H1 (cell line): Measurements from ENCODE around the gene CHD1L. TPM values are rescaled to one million over a fixed set of nuclear protein-coding genes. Genes with fewer than 3 reads are reported as not detected.

Source experiments
- CTCF ChIA-PET: fragments of 300-600 bp; sonication (Branson Sonifier 250); formaldehyde crosslinking; loops from one replicate; lab custom pipeline; 2021; ENCODE audit not compliant: partially characterized antibody; lab: Charles Lee
- POLR2A ChIA-PET: fragments of 300-600 bp; sonication (Branson Sonifier 250); formaldehyde crosslinking; loops from one replicate; lab custom pipeline; 2021; ENCODE audit warnings: inconsistent platforms; ENCODE audit not compliant: partially characterized antibody; lab: Charles Lee
- DNase-seq, 2 experiments: peaks; one replicate each; pipeline versions ENCODE4 v3.0.0 to v3.0.0-alpha.2; 2010 to 2022; ENCODE audit warnings: low spot score in 2 of 2, low read depth in 1 of 2, mixed read lengths in 1 of 2
- FAIRE-seq: peaks from 2 replicates; lab custom pipeline; 2011; peaks lifted over from hg19 to GRCh38; lab: Jason Lieb, UNC
- H2AFZ ChIP-seq: 2 replicates; pipeline ENCODE4 v1.8.1; 2012; ENCODE audit warnings: low read length, inconsistent platforms
- H2AK5ac ChIP-seq: 2 replicates; pipeline ENCODE4 v1.6.1; 2013; ENCODE audit warnings: low read depth, low read length
- H2BK120ac ChIP-seq: replicated peaks from 2 replicates; pipeline ENCODE3; 2013; ENCODE audit warnings: low read depth, low read length, inconsistent platforms
- H2BK12ac ChIP-seq: 2 replicates; pipeline ENCODE4 v1.6.1; 2013; ENCODE audit warnings: low read depth, low read length
- H2BK15ac ChIP-seq: 2 replicates; pipeline ENCODE4 v1.6.1; 2013; ENCODE audit warnings: low read length
- H2BK20ac ChIP-seq: 2 replicates; pipeline ENCODE4 v1.6.1; 2013; ENCODE audit warnings: low read length
- H2BK5ac ChIP-seq: 2 replicates; pipeline ENCODE4 v1.6.1; 2013; ENCODE audit warnings: low read depth, low read length
- H3K14ac ChIP-seq: 2 replicates; pipeline ENCODE4 v1.6.1; 2013; ENCODE audit warnings: inconsistent platforms; ENCODE audit not compliant: insufficient read length
- H3K18ac ChIP-seq: 2 replicates; pipeline ENCODE4 v1.6.1; 2013; ENCODE audit warnings: low read length; ENCODE audit errors: extremely low read depth
- H3K23ac ChIP-seq: 2 replicates; pipeline ENCODE4 v1.6.1; 2013; ENCODE audit warnings: inconsistent platforms; ENCODE audit not compliant: insufficient read length
- H3K23me2 ChIP-seq: 2 replicates; pipeline ENCODE4 v1.6.1; 2013; ENCODE audit warnings: low read depth, low read length
- H3K27ac ChIP-seq: 2 replicates; pipeline ENCODE4 v1.6.1; 2011; ENCODE audit warnings: low read depth, low read length, inconsistent platforms
- H3K27me3 ChIP-seq, 4 experiments: replicated peaks in 1 of 4; 1 replicate in 1 of 4; 2 replicates in 3 of 4; pipeline versions ENCODE4 v1.6.1 to v1.8.1; 2011 to 2013; ENCODE audit warnings: low read length in 3 of 4, mild to moderate bottlenecking in 3 of 4, inconsistent platforms in 2 of 4, mixed read lengths in 2 of 4, moderate library complexity in 1 of 4; ENCODE audit not compliant: control insufficient read depth in 3 of 4, insufficient read depth in 3 of 4; ENCODE audit errors: extremely low read depth in 1 of 4
- H3K36me3 ChIP-seq, 4 experiments: 2 replicates each; pipeline versions ENCODE4 v1.6.1 to v1.8.1; 2011 to 2013; ENCODE audit warnings: mild to moderate bottlenecking in 4 of 4, low read length in 3 of 4, moderate library complexity in 2 of 4, control low read depth in 1 of 4, inconsistent platforms in 1 of 4; ENCODE audit not compliant: insufficient read depth in 4 of 4, control insufficient read depth in 2 of 4
- H3K4ac ChIP-seq: replicated peaks from 2 replicates; pipeline ENCODE3; 2013; ENCODE audit warnings: low read length, low read depth, mixed read lengths, inconsistent platforms; ENCODE audit not compliant: insufficient read length
- H3K4me1 ChIP-seq, 4 experiments: replicated peaks in 1 of 4; 1 replicate in 1 of 4; 2 replicates in 3 of 4; pipeline versions ENCODE4 v1.6.1 to v1.8.1; 2011 to 2013; ENCODE audit warnings: low read length in 3 of 4, inconsistent platforms in 2 of 4, mixed read lengths in 1 of 4; ENCODE audit not compliant: insufficient read depth in 4 of 4, control insufficient read depth in 3 of 4
- H3K4me2 ChIP-seq, 2 experiments: 2 replicates each; pipeline versions ENCODE4 v1.6.1 to v1.8.1; 2011 to 2013; ENCODE audit warnings: low read depth in 2 of 2, low read length in 2 of 2, control low read depth in 1 of 2, inconsistent platforms in 1 of 2, mild to moderate bottlenecking in 1 of 2; ENCODE audit not compliant: insufficient read depth in 1 of 2
- H3K4me3 ChIP-seq, 4 experiments: fragments of 200-600, 300-600 bp in 1 of 4; sonication (generic), shearing (Covaris generic), sonication (Bioruptor Twin) in 1 of 4; 2 replicates each; pipeline versions ENCODE4 v1.5.1 to v1.8.1; 2011 to 2016; ENCODE audit warnings: low read length in 4 of 4, low read depth in 3 of 4, control low read depth in 2 of 4, inconsistent platforms in 2 of 4, mild to moderate bottlenecking in 2 of 4, mixed read lengths in 1 of 4, moderate library complexity in 1 of 4; ENCODE audit not compliant: insufficient read depth in 2 of 4; ENCODE audit errors: extremely low read depth in 1 of 4
- H3K56ac ChIP-seq: replicated peaks from 2 replicates; pipeline ENCODE3; 2013; ENCODE audit warnings: low read depth, mild to moderate bottlenecking, mixed read lengths, low read length, inconsistent platforms; ENCODE audit not compliant: insufficient read length
- H3K79me1 ChIP-seq: 2 replicates; pipeline ENCODE4 v1.6.1; 2013; ENCODE audit warnings: low read depth, low read length, control low read depth
- H3K79me2 ChIP-seq, 2 experiments: 2 replicates each; pipeline versions ENCODE4 v1.6.1 to v1.8.1; 2012 to 2013; ENCODE audit warnings: low read length in 2 of 2, mild to moderate bottlenecking in 2 of 2, inconsistent platforms in 1 of 2; ENCODE audit not compliant: insufficient read depth in 2 of 2, control insufficient read depth in 1 of 2
- H3K9ac ChIP-seq, 4 experiments: replicated peaks in 1 of 4; 1 replicate in 1 of 4; 2 replicates in 3 of 4; pipeline versions ENCODE4 v1.6.1 to v1.8.1; 2011 to 2013; ENCODE audit warnings: low read depth in 3 of 4, low read length in 3 of 4, control low read depth in 2 of 4, mild to moderate bottlenecking in 2 of 4, moderate library complexity in 2 of 4, inconsistent platforms in 1 of 4; ENCODE audit errors: extremely low read depth in 1 of 4
- H3K9me3 ChIP-seq, 2 experiments: 2 replicates each; pipeline versions ENCODE4 v1.6.1 to v1.8.1; 2012 to 2013; ENCODE audit warnings: mild to moderate bottlenecking in 2 of 2, moderate library complexity in 2 of 2, control low read depth in 1 of 2, inconsistent platforms in 1 of 2, low read depth in 1 of 2, low read length in 1 of 2, mixed read lengths in 1 of 2; ENCODE audit not compliant: insufficient read depth in 2 of 2
- H4K20me1 ChIP-seq, 2 experiments: replicated peaks in 1 of 2; 2 replicates each; pipeline versions ENCODE3 to v1.8.1; 2011 to 2013; ENCODE audit warnings: inconsistent platforms in 2 of 2, low read length in 2 of 2, mild to moderate bottlenecking in 1 of 2; ENCODE audit not compliant: insufficient read depth in 2 of 2, control insufficient read depth in 1 of 2
- H4K5ac ChIP-seq: 2 replicates; pipeline ENCODE4 v1.6.1; 2013; ENCODE audit warnings: low read length, low read depth, mixed read lengths, inconsistent platforms; ENCODE audit not compliant: insufficient read length
- H4K8ac ChIP-seq: 2 replicates; pipeline ENCODE4 v1.8.0; 2013; ENCODE audit warnings: mild to moderate bottlenecking, moderate library complexity, low read length, inconsistent platforms; ENCODE audit not compliant: insufficient read depth; ENCODE audit errors: extremely low read depth
- H4K91ac ChIP-seq: replicated peaks from 2 replicates; pipeline ENCODE3; 2013; ENCODE audit warnings: low read length, mixed read lengths, inconsistent platforms; ENCODE audit not compliant: insufficient read length
- ASH2L ChIP-seq: fragments of 200-600, 300-600 bp; sonication (generic); IDR thresholded peaks from one replicate; pipeline ENCODE4 v1.7.1; 2017; ENCODE audit warnings: low read length
- CBX5 ChIP-seq: fragments of 300-800, 300-1000 bp; sonication (generic); IDR thresholded peaks from 2 replicates; pipeline ENCODE4 v1.7.1; 2016; ENCODE audit warnings: antibody characterized with exemption, low read length, low read depth
- CBX8 ChIP-seq: fragments of 300-800, 300-1000 bp; sonication (generic); IDR thresholded peaks from 2 replicates; pipeline ENCODE4 v1.7.1; 2016; ENCODE audit warnings: low read depth, low read length, borderline replicate concordance
- CEBPB ChIP-seq: IDR thresholded peaks from 2 replicates; pipeline ENCODE4 v1.6.1; 2012; ENCODE audit warnings: low read depth, low read length
- CTBP2 ChIP-seq: IDR thresholded peaks from 2 replicates; pipeline ENCODE4 v1.7.0; 2011; ENCODE audit warnings: borderline replicate concordance, mild to moderate bottlenecking, moderate library complexity, mixed read lengths, low read length; ENCODE audit not compliant: insufficient read depth, insufficient read length
- KDM4A ChIP-seq: IDR thresholded peaks from one replicate; pipeline ENCODE4 v1.7.1; 2012; ENCODE audit warnings: low read depth, mild to moderate bottlenecking, moderate library complexity, low read length, inconsistent platforms; ENCODE audit not compliant: severe bottlenecking
- NANOG ChIP-seq: IDR thresholded peaks from 2 replicates; pipeline ENCODE4 v1.6.1; 2011; ENCODE audit warnings: low read length, low read depth, mild to moderate bottlenecking, inconsistent platforms; ENCODE audit not compliant: insufficient read depth, poor library complexity, severe bottlenecking
- WGBS, 2 experiments: shearing (Covaris generic) in 1 of 2; methylation state at CpG; one replicate each; pipeline versions ENCODE4 v1.1.6 to v1.1.7; 2013 to 2015; ENCODE audit warnings: low lambda C conversion rate in 2 of 2, mixed read lengths in 2 of 2, inconsistent platforms in 1 of 2, low coverage in 1 of 2, missing lambda C conversion rate in 1 of 2; ENCODE audit not compliant: insufficient replicate concordance in 2 of 2, insufficient coverage in 1 of 2, insufficient read length in 1 of 2; ENCODE audit errors: extremely low coverage in 1 of 2, missing lambda C conversion rate in 1 of 2; 5-methylcytosine and 5-hydroxymethylcytosine counted together
- polyA plus RNA-seq, 7 experiments: library from polyadenylated mRNA; depleted of rRNA in 3 of 7; stranded (reverse) in 5 of 7; unstranded in 2 of 7; fragments of >200 nt in 5 of 7; fragments of 200-250 nt in 2 of 7; gene quantifications; 1 replicate in 5 of 7; 2 replicates in 1 of 7; 4 replicates in 1 of 7; pipeline versions ENCODE4 v1.2.1 to v1.2.3, GENCODE V29; 2011 to 2013; ENCODE audit warnings: missing spikeins in 2 of 7, mixed read lengths in 2 of 7
- total RNA-seq: library from RNA; stranded (reverse); fragmentation: NEBNext Ultra II Directional; extraction: Animal tissue kit (Norgen Biotek cat#: 25700); gene quantifications from 2 replicates; pipeline ENCODE4 v1.2.1, GENCODE V29; 2021
- TF ChIP-seq, protein P1 (sequence below): IDR thresholded peaks from 2 replicates; pipeline ENCODE4 v1.6.1; 2012; ENCODE audit warnings: inconsistent platforms

CHD1L gene
- total and polyA plus RNA-seq, 2 of the 8 experiments (the other 6 are each of a cell fraction or from before 2014, with no cell fraction given), result 20.2 to 51.2 TPM

DNA sequence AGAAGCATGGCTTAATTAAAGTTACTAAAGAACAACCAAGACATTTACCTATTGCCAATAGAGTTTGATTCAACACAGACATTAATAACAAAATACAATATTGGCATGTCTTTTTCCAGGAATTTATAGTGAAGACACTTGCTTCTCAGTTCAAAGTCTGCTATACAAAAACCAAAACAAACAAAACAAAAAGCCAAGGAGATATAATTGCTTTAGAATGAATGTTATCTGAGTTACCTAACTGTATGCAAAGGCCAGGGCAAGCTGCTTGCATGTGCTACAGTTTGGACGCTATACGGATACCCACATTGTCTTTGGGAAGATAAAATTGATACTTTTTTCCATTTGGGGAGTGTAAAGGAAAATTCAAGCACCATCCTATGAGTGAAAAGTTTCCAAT is 30.9 kb upstream of the CHD1L start:
- no peak overlapping the region for H3K23ac ChIP-seq
- no peak for FAIRE-seq
- H4K91ac ChIP-seq, result no peak overlapping the region
- no peaks in the 10 kb centered on the region for H3K79me1 ChIP-seq
- no peak overlapping the region for H2AFZ ChIP-seq
- no peaks in the 10 kb centered on the region for H3K27me3 ChIP-seq
- WGBS, 2 experiments, result 94% methylated on average over 2 of the region's 2 CpGs; no CpG with 5 or more reads in 1 of the 2 experiments
- H3K9me3 ChIP-seq, result no peaks in the 10 kb centered on the region
- no peak overlapping the region for H3K18ac ChIP-seq
- no peak for DNase-seq
- no peak overlapping the region for H2AK5ac ChIP-seq
- no peak overlapping the region for H4K8ac ChIP-seq
- no peaks in the 10 kb centered on the region for H3K79me2 ChIP-seq
- H2BK5ac ChIP-seq, result no peak overlapping the region
- no peak overlapping the region for H3K14ac ChIP-seq
- H3K9ac ChIP-seq, result no peak overlapping the region
- H2BK15ac ChIP-seq, result no peak overlapping the region
- H2BK120ac ChIP-seq, result no peak overlapping the region
- no peaks in the 10 kb centered on the region for H3K23me2 ChIP-seq
- H3K27ac ChIP-seq, result no peak overlapping the region
- H3K4me1 ChIP-seq, result no peaks in the 10 kb centered on the region
- POLR2A ChIA-PET, result interaction anchor here (1.4 kb wide), 1 partner anchor 127 kb away, joined by 4 read pairs; no protein-coding TSS in a partner anchor
- no peak overlapping the region for H2BK12ac ChIP-seq
- no peaks in the 10 kb centered on the region for H4K20me1 ChIP-seq
- H3K56ac ChIP-seq, result no peak overlapping the region
- H3K4me3 ChIP-seq, result no peak overlapping the region
- H3K4ac ChIP-seq, result no peak overlapping the region
- no peaks in the 10 kb centered on the region for H3K36me3 ChIP-seq
- H2BK20ac ChIP-seq, result no peak overlapping the region
- no peak overlapping the region for H3K4me2 ChIP-seq
- CTCF ChIA-PET, result no interaction called here
- TF ChIP-seq CEBPB (no peak), CBX5 (no peak), CTBP2 (no peak), ASH2L (no peak), KDM4A (no peak), NANOG (no peak), CBX8 (no peak)
- TF ChIP-seq, protein P1, sequence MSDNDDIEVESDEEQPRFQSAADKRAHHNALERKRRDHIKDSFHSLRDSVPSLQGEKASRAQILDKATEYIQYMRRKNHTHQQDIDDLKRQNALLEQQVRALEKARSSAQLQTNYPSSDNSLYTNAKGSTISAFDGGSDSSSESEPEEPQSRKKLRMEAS, result no peak
- H4K5ac ChIP-seq, result no peak overlapping the region
